MV-4-11 (cell line): ENCODE data around the gene PPIP5K2.
"Not testable (repeated sequence)": the region's sequence is repeated elsewhere in the genome, so short reads cannot be mapped to it uniquely, and the experiment has no call there.

Source experiments
- DNase-seq: peaks from one replicate; lab custom pipeline; 2025; lab: John Stamatoyannopoulos, UW

The PPIP5K2 gene

DNA sequence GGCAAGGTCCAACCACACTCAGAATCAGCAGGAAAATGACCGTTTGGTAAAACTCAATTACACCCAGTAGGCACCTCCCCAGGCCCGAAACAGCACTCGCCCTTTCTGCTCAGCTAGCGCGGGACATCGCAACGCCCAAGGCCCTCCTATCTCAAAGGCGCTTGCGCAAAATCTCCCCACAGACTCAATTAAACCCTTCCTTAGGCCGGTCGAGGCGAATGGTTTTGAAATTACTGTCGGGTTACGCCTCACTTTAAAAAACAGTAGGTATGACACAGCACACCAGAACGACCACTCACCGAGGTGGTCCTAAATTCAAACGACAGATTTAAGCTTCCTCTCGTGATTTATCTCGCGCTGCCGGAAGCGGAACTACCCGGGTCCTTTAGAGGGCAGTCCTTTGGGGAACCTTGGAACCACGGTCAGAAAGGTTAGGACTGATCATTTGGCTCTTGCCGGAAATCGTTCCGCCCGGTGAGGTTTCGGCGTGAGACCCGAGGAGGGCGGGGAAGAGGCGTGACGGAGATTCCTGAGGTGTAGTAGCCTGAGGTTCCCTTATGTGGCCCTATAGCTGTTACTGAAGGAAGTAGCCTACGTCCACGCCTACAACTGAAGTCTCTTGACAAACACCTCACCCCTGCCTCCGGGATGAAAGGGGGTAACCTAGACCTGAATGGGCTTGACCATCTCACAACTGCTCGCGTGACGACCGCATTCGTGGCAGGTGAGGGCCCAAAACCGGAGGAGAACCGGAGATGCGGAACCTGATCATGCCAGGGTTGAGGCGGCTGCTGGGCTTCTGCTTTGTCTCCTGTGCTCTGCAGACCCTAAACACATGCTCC lies at the start of gene PPIP5K2, which contains the start of gene GIN1:
TSS of gene PPIP5K2 (plus strand) at position 537 of the 842 bp plus-strand sequence. CDS start 9,289 bp downstream, outside the sequence.
TSS of gene GIN1 (minus strand) at position 374 of the 842 bp plus-strand sequence. CDS start 11,431 bp downstream, outside the sequence.
- peak; percentile 99 for DNase-seq

DNA sequence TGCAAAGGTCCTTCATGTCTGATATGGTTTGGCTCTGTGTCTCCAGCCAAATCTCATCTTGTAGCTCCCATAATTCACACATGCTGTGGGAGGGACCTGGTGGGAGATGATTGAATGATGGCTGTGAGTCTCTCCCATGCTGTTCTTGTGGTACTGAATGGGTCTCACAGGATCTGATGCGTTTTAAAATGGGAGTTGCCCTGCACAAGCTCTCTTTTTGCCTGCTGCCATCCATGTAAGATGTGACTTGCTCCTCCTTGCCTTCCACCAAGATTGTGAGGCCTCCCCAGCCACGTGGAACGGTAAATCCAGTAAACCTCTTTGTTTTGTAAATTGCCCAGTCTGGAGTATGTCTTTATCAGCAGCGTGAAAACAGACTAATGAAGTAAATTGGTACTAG lies 46.6 kb upstream of the PPIP5K2 start:
- not testable (repeated sequence) for DNase-seq

DNA sequence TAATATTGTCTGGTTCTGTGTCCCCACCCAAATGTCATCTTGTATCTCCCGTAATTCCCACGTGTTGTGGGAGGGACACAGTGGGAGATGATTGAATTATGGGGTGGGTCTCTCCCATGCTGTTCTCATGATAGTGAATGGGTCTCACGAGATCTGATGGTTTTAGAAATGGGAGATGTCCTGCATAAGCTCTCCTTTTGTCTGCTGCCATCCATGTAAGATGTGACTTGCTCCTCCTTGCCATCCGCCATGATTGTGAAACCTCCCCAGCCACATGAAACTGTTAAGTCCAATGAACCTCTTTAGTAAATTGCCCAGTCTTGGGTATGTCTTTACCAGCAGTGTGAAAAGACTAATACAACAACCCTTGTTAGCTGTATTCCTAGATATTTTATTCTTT lies 44.7 kb upstream of the PPIP5K2 start:
- peak; percentile 1 for DNase-seq

DNA sequence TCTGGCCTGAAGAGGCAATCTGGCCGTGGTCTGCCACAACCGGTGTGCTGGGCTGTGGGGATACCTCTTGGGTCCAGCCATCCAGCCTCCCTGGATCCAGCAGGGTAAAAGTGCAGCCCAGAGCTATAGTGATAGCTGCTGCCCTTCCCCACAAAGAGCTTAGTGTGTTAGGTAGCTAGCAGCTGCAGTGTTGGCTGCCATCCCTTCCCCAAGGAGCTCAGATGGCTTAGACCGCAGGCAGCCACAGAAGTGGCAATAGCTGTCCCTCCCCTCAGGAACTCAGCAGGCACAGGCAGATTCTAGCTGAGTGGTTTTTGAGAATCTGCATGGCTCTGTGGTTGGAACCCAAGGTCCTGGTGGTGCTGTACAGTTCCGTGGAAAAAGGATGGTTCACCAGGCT lies 40.3 kb upstream of the PPIP5K2 start:
- no peak for DNase-seq

DNA sequence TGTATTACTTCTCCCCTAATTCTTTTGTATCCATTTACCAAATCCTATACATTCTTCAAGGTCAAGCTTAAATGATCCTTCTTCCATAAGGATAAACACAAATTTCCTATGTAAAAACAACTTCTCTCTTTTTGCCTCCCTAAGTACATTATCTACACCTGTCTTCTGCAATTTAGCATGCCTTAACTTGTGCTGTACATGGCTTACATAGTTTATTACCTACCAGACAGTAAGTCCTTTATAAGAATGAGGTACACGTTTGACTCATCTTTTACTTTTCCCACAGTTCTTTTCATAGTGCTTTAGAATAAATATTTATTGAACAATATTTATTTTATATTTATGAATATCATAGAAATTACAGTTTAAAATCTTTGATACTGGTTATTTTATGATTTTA lies 33.6 kb upstream of the PPIP5K2 start:
- no peak for DNase-seq

- no peak for DNase-seq
Measured at GRCh38 chr5:103089272-103089671, 30.8 kb upstream of the PPIP5K2 start.

GRCh38 chr5:103090791-103091190 lies 29.3 kb upstream of the PPIP5K2 start:
- no peak for DNase-seq

- no peak for DNase-seq
Measured at GRCh38 chr5:103092676-103093075, 27.4 kb upstream of the PPIP5K2 start.

DNA sequence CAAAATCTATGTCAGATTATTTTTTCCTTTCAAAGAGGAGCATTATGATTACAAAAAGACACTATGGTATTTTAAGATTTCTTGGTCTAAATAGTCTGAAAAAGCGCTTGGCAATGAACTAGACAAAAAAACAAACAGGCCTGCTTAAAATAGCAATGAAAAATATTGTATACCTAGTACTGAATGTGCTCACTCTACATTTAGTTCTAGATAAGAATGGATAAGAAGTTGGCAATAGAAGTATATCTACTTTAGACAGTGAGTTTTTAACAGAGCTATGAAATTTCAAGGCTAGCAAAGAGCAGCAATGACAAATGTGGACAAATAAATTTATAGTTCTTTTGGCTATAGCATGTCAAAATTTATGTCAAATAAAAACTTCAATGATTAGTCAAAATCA lies 26.4 kb upstream of the PPIP5K2 start:
- DNase-seq: no peak

- no peak for DNase-seq
Measured at GRCh38 chr5:103094737-103095136, 25.4 kb upstream of the PPIP5K2 start.

DNA sequence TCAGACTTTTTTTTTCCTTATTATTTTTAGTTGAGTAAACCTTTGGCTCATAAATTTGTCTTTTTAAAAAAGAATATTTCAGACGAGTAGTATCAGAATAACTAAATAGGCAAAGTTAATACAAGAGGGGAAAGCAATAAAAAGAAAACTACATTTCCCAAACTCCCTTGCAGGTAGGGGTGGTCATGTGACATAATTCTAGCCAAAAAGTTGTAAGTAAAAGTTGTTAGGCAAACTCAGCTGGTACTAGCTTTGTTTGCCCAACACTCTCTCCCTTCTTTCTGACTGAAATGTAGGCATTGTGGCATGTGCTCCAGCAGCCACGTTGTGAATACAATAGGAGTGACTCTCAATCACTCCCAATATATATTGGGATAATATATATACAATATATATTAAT lies 21.1 kb upstream of the PPIP5K2 start:
- DNase-seq: no peak

GRCh38 chr5:103101079-103101750 lies 18.9 kb upstream of the PPIP5K2 start:
- DNase-seq: no peak

GRCh38 chr5:103102234-103102633 lies 17.9 kb upstream of the PPIP5K2 start:
- DNase-seq: no peak

- DNase-seq: peak; percentile 15
Measured at GRCh38 chr5:103108086-103108485, 12.0 kb upstream of the PPIP5K2 start.

DNA sequence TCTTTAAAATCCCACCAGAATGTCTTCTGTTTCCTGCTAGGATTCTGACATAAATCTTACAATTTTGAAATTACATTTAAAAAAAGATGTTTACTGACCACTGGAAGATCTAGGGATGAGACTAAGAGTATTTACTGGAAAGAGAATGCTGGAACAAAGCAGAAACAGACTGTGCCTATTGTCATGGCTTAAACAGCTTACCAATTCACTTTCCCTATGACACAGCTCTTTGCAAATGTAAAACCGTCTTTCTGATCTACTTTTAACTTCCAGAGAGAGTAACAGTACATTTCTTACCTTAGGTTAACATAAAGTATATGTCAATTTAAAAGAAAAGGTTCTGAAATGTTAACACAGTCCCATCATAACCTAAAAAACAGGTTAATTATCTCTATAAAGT lies 10.8 kb upstream of the PPIP5K2 start:
- no peak for DNase-seq

DNA sequence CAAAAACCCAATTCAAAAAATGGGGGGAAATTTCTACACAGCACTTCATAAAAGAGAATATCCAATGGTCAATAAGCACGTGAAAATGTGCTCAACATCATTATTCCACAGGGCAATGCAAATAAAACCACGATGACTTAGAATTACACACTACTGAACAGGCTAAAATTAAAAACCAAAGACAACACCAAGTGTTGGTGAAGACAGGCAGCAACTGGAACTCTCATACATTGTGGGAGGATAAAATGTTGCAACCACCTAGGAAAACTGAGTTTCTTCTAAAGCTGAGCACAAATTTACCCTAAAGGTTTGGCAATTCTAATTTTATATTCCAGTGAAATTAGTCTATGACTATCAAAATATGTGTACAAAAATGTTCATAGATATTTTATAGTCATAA lies 9.7 kb upstream of the PPIP5K2 start:
- DNase-seq: no peak

DNA sequence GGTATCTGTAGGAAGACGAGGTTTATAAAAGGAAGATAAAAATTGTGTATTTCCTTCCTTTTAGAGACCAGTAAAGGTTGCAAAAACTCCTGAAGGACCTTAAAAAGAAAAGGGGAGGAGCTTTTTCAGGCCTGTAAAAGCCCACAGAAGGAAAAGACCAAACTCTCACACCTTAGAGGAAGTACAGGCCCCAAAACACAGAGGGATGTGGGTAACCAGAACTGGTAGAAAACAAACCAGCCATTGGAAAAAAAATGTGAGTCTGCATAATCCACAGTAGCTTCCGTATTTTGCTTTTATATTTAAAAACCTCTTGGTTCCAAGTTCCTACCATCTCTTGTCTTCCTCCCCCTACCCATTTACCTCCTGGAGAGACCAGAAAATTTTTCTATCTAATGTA lies 8.6 kb upstream of the PPIP5K2 start:
- DNase-seq: peak; percentile 91

GRCh38 chr5:103112910-103113309 lies 7.2 kb upstream of the PPIP5K2 start:
- no peak for DNase-seq

- DNase-seq: no peak
Measured at GRCh38 chr5:103114440-103114839, 5.7 kb upstream of the PPIP5K2 start.

DNA sequence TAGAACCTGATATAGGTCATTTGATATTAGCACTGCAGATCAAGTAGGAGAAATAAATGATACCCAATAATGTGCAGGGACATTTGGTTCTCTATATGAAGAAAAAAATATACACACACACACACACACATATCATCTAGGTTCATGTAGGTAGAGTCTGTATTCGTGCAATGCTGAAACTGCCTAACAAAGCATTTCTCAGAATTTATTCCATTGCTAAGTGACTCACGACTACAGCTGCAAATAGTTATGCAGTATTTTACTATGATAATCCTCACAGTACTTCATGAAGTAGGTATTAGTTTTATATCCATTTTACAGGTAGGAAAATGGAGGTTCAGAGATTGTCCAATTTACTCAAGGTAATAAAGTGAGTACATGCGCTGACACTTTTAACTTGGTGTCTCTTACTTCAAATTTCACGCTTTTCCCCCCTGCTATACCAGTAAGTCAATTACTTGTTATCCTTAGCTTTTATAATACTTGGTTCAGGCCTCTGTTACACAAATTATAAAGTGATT lies 2.6 kb upstream of the PPIP5K2 start:
- DNase-seq: no peak

GRCh38 chr5:103119070-103119764 lies 884 bp upstream of the PPIP5K2 start:
- DNase-seq: peak; percentile 48

GRCh38 chr5:103120607-103121200 lies 603 bp downstream of the PPIP5K2 start:
- peak; percentile 20 for DNase-seq
